Muscle layer of colon (tissue), 2 donors: Measurements from ENCODE around the gene REELD1.

ENCODE experiments used
- H3K27ac ChIP-seq: one replicate; pipeline ENCODE4 v1.7.0; 2013; ENCODE audit warnings: low read depth, mild to moderate bottlenecking, low read length, moderate library complexity
- H3K27me3 ChIP-seq, 2 donors: one replicate each; pipeline ENCODE4 v1.7.0; 2013; ENCODE audit warnings: low read length in 2 of 2, mild to moderate bottlenecking in 2 of 2; ENCODE audit not compliant: insufficient read depth in 2 of 2, control insufficient read depth in 1 of 2
- H3K36me3 ChIP-seq: one replicate; pipeline ENCODE4 v1.7.0; 2013; ENCODE audit warnings: mild to moderate bottlenecking, low read length; ENCODE audit not compliant: insufficient read depth
- H3K4me1 ChIP-seq: one replicate; pipeline ENCODE4 v1.7.0; 2013; ENCODE audit warnings: mild to moderate bottlenecking, low read length; ENCODE audit not compliant: insufficient read depth
- H3K4me3 ChIP-seq, 2 donors: one replicate each; pipeline ENCODE4 v1.7.0; 2013; ENCODE audit warnings: low read length in 2 of 2, low read depth in 1 of 2, mild to moderate bottlenecking in 1 of 2, moderate library complexity in 1 of 2
- H3K9ac ChIP-seq: one replicate; pipeline ENCODE4 v1.7.0; 2013; ENCODE audit warnings: low read length
- H3K9me3 ChIP-seq: one replicate; pipeline ENCODE4 v1.7.0; 2013; ENCODE audit warnings: mild to moderate bottlenecking, low read length
- donor health status: abdominal sarcoma.
- donor health status: Adenocarcinoma of cecum.

The REELD1 gene

GRCh38 chr4:146247356-146247755, 33.0 kb downstream of the REELD1 start:
- no peaks in the 10 kb centered on the region for H3K9me3 ChIP-seq
- no peak overlapping the region for H3K27ac ChIP-seq
- H3K36me3 ChIP-seq = no peaks in the 10 kb centered on the region
- H3K4me1 ChIP-seq = peaks cover 10% of the 10 kb centered on the region
- H3K27me3 ChIP-seq = no peaks in the 10 kb centered on the region
- H3K9ac ChIP-seq = no peak overlapping the region
- H3K4me3 ChIP-seq = no peak overlapping the region

GRCh38 chr4:146252969-146253611, 38.8 kb downstream of the REELD1 start:
- H3K36me3 ChIP-seq = no peaks in the 10 kb centered on the region
- no peak overlapping the region for H3K9ac ChIP-seq
- H3K4me1 ChIP-seq = no peaks in the 10 kb centered on the region
- no peak overlapping the region for H3K4me3 ChIP-seq
- no peaks in the 10 kb centered on the region for H3K27me3 ChIP-seq
- H3K9me3 ChIP-seq = no peaks in the 10 kb centered on the region
- no peak overlapping the region for H3K27ac ChIP-seq

GRCh38 chr4:146255463-146255862, 41.1 kb downstream of the REELD1 start:
- Histone ChIP-seq H3K9ac (no peak overlapping the region), H3K27me3 (no peaks in the 10 kb centered on the region), H3K4me1 (no peaks in the 10 kb centered on the region), H3K4me3 (no peak overlapping the region), H3K27ac (no peak overlapping the region), H3K36me3 (no peaks in the 10 kb centered on the region), H3K9me3 (no peaks in the 10 kb centered on the region)

GRCh38 chr4:146255874-146256273, 41.5 kb downstream of the REELD1 start:
- H3K9me3 ChIP-seq = no peaks in the 10 kb centered on the region
- no peaks in the 10 kb centered on the region for H3K27me3 ChIP-seq
- H3K9ac ChIP-seq = no peak overlapping the region
- no peaks in the 10 kb centered on the region for H3K4me1 ChIP-seq
- no peaks in the 10 kb centered on the region for H3K36me3 ChIP-seq
- H3K27ac ChIP-seq = no peak overlapping the region
- no peak overlapping the region for H3K4me3 ChIP-seq

- H3K4me1 ChIP-seq = no peaks in the 10 kb centered on the region
- H3K36me3 ChIP-seq = no peaks in the 10 kb centered on the region
- no peak overlapping the region for H3K27ac ChIP-seq
- no peak overlapping the region for H3K9ac ChIP-seq
- H3K27me3 ChIP-seq = no peaks in the 10 kb centered on the region
- H3K4me3 ChIP-seq = no peak overlapping the region
- no peaks in the 10 kb centered on the region for H3K9me3 ChIP-seq
Observed at GRCh38 chr4:146256328-146256727, 42.0 kb downstream of the REELD1 start.

GRCh38 chr4:146257511-146257910, 43.2 kb downstream of the REELD1 start:
- Histone ChIP-seq H3K4me3 (no peak overlapping the region), H3K4me1 (no peaks in the 10 kb centered on the region), H3K9ac (no peak overlapping the region), H3K9me3 (no peaks in the 10 kb centered on the region), H3K36me3 (no peaks in the 10 kb centered on the region), H3K27ac (no peak overlapping the region), H3K27me3 (no peaks in the 10 kb centered on the region)

- Histone ChIP-seq H3K9me3 (no peaks in the 10 kb centered on the region), H3K4me1 (no peaks in the 10 kb centered on the region), H3K9ac (no peak overlapping the region), H3K4me3 (no peak overlapping the region), H3K36me3 (no peaks in the 10 kb centered on the region), H3K27ac (no peak overlapping the region), H3K27me3 (no peaks in the 10 kb centered on the region)
Observed at GRCh38 chr4:146260521-146260920, 46.2 kb downstream of the REELD1 start.

- H3K27me3 ChIP-seq = no peaks in the 10 kb centered on the region
- no peak overlapping the region for H3K27ac ChIP-seq
- no peaks in the 10 kb centered on the region for H3K36me3 ChIP-seq
- no peak overlapping the region for H3K9ac ChIP-seq
- H3K4me1 ChIP-seq = no peaks in the 10 kb centered on the region
- no peaks in the 10 kb centered on the region for H3K9me3 ChIP-seq
- H3K4me3 ChIP-seq = no peak overlapping the region
Observed at GRCh38 chr4:146261041-146261440, 46.7 kb downstream of the REELD1 start.

- H3K4me1 ChIP-seq = no peaks in the 10 kb centered on the region
- no peaks in the 10 kb centered on the region for H3K27me3 ChIP-seq
- no peak overlapping the region for H3K4me3 ChIP-seq
- H3K27ac ChIP-seq = no peak overlapping the region
- no peak overlapping the region for H3K9ac ChIP-seq
- no peaks in the 10 kb centered on the region for H3K9me3 ChIP-seq
- H3K36me3 ChIP-seq = no peaks in the 10 kb centered on the region
Observed at GRCh38 chr4:146263793-146264192, 49.5 kb downstream of the REELD1 start.

- Histone ChIP-seq H3K27ac (no peak overlapping the region), H3K4me1 (no peaks in the 10 kb centered on the region), H3K27me3 (no peaks in the 10 kb centered on the region), H3K9me3 (no peaks in the 10 kb centered on the region), H3K4me3 (no peak overlapping the region), H3K9ac (no peak overlapping the region), H3K36me3 (no peaks in the 10 kb centered on the region)
Observed at GRCh38 chr4:146265950-146266490, 51.7 kb downstream of the REELD1 start.

- no peaks in the 10 kb centered on the region for H3K9me3 ChIP-seq
- H3K4me1 ChIP-seq = no peaks in the 10 kb centered on the region
- H3K27me3 ChIP-seq = no peaks in the 10 kb centered on the region
- H3K27ac ChIP-seq = no peak overlapping the region
- H3K4me3 ChIP-seq = no peak overlapping the region
- no peak overlapping the region for H3K9ac ChIP-seq
- no peaks in the 10 kb centered on the region for H3K36me3 ChIP-seq
Observed at GRCh38 chr4:146267826-146268225, 53.5 kb downstream of the REELD1 start.

- H3K27ac ChIP-seq = no peak overlapping the region
- H3K9ac ChIP-seq = no peak overlapping the region
- no peaks in the 10 kb centered on the region for H3K9me3 ChIP-seq
- no peaks in the 10 kb centered on the region for H3K27me3 ChIP-seq
- no peaks in the 10 kb centered on the region for H3K4me1 ChIP-seq
- H3K4me3 ChIP-seq = no peak overlapping the region
- no peaks in the 10 kb centered on the region for H3K36me3 ChIP-seq
Observed at GRCh38 chr4:146269228-146269653, 54.9 kb downstream of the REELD1 start.
